COLO829 (cell line): ENCODE data around the gene FOXN4.

Experiments
- DNase-seq: peaks from one replicate; pipeline ENCODE4 v3.0.0; 2012; ENCODE audit warnings: low spot score

FOXN4 gene

GRCh38 chr12:109305547-109305946 lies 3.5 kb downstream of the FOXN4 start:
- DNase-seq: no peak

DNA sequence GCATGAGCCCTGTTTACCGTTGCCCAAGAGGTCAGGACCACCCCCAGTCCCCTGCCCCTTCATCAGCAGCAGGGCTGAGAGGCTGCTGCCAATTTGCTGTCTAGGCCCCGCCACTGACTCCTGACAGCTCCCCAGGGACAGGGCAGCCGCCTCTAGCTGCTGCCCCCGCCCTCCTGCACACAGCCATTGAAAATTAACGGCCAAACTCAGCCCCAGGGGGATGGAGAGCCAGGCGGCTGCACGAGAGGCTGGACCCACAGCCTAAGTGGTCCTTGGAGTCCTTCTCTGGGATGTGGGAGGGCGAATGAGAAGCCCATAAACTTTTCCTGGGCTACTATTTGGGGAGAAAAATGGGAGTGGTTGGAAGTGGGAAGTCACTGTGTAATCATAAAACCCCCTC lies 4.6 kb downstream of the FOXN4 start:
- no peak for DNase-seq

- DNase-seq: no peak
These were observed 6.3 kb downstream of the FOXN4 start for GRCh38 chr12:109302770-109303169.

GRCh38 chr12:109302358-109302757 lies 6.7 kb downstream of the FOXN4 start:
- no peak for DNase-seq

DNA sequence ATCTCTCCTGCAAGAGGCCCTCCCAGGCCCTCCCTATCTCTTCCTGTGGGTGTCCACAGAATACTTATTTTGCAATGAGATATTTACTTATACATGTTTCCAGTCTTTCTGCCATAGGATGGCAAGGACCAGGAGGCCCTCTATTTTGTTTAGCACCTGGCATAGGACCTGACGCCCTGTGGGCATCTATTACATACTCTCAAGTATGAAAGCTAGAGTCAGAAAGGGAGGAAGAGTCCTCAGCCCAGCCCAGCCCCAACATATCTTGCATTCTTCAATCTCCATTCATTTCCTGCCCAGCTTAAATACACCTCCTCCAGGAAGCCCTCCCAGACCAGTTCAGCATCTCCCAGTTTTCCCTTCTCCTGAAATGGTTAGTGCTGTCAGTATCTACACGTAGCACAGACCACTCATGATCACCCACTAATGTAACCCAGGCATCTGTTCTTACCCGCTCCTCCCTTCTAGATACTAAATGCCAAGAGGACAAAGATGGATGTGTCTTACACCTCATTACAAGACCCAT lies 7.4 kb downstream of the FOXN4 start:
- DNase-seq: no peak

- DNase-seq: no peak
These were observed 9.2 kb downstream of the FOXN4 start for GRCh38 chr12:109299849-109300248.

- no peak for DNase-seq
These were observed 12.7 kb downstream of the FOXN4 start for GRCh38 chr12:109296431-109296830.

GRCh38 chr12:109295764-109296425 lies 13.2 kb downstream of the FOXN4 start:
- DNase-seq: no peak

- no peak for DNase-seq
These were observed 14.7 kb downstream of the FOXN4 start for GRCh38 chr12:109294286-109294796.

- DNase-seq: no peak
These were observed 16.0 kb downstream of the FOXN4 start for GRCh38 chr12:109293106-109293505.

DNA sequence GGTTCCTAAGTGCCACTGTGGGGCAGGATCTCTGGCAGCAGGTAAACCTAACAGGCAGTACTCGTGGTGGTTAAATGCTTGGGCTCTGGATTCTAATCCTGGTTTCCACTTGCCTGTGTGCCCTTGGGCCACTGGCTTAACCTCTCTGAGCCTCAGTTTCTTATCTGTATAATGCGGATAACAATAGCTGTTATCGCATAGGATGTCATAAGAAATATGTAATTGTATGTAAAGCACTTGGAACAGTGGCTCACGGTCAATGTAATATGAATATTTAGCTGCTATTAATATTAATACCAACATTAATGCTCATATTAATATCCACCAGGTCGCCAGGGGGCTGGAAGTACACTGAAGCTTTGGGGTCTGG lies 16.8 kb downstream of the FOXN4 start:
- no peak for DNase-seq

DNA sequence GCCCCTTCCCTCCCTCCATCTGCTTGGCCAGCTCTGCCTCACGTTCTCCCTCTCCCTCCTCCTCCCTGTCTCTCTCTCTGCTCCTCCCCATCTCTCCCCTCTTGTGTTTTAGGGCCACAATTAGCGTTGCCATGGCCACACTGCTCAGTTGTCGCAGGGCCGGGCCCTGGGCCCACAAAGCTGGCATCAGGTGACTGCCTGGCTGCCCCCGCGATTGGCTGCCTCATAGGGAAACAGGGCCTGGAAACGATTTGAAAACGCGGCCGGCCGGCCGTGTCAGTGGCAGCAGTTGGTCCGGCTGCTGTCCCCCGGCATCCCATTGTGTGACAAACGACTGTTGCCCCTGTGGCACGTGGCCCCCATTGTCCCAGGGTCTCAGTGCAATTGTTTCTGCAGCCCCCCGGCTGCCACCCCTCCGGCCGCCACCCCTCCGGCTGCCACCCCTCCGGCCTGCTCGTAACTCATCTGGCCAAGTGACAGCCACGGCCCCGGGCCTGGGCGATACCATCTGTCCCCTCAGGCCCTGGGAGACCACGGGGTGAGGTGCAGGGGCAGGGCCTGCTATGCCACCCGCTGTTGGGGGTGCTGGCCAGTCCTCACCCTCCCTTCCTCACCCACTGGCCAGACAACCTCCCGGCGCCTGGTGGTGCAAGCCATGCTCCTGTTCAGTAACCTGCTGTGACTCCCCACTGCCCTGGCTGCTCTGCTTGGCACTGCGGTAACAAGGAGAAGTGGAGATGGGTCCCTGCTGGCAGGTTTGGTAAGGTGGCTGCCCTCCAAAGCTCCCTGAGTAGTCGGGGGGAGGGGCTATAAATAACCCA lies 17.4 kb downstream of the FOXN4 start:
- no peak for DNase-seq

- DNase-seq: no peak
These were observed 18.0 kb downstream of the FOXN4 start for GRCh38 chr12:109291117-109291516.

DNA sequence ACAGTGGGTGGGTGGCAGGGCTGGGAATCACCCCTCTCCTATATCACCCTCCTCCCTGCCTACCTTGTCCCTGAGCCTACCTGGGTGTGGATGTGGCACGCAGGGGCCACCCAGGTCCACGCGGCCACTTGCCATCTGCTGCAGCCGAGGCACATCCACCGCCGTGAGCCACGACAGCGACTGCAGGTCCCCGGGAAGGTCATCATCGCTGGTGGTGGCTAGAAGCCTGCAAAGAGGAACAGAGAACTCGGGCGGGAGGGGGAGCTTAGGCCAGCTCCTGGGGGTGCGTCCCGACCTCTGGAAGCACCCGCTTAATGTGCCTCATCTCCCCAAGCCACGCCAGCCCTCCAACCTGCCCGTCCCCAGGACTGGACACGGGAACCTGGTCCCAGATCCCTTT lies 19.0 kb downstream of the FOXN4 start:
- DNase-seq: no peak

- DNase-seq: no peak
These were observed 19.5 kb downstream of the FOXN4 start for GRCh38 chr12:109289551-109289950.

DNA sequence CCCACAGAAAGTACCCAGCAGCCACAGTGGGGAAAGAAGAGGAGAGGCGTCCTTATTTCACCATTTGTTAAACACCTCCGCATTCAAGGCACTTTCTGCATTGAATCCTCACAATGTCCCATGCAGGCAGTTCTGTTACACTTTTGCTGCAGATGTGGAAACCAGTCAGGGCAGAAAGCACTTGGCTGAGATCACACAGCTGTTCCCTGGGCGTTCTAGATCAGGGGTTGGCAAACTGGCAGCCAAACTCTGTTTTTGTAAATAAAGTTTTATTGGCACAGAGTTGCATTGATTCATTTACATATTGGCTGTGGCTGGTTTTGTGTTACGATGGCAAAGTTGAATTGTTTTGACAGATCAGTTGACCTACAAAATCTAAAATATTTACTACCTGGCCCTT lies 20.1 kb downstream of the FOXN4 start:
- no peak for DNase-seq

DNA sequence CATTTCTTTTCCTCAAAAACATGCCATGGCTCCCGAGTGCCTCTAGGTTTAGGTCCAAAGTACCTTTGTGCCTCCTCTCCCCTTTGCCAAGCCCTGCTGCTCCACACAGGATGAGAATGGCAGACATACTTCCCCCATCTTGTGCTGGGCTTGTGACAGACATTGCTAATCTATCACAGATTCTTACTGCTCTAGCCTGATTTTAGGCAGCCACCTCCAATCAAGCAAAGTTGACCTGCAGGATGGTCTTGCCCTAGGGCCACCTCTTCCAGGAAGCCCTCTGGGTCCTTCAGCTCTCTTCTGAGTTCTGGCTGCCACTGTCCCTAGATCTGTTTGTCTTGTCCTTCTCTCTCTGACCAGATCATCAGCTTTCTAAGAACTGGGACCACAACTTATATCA lies 20.5 kb downstream of the FOXN4 start:
- no peak for DNase-seq

- DNase-seq: no peak
These were observed 21.1 kb downstream of the FOXN4 start for GRCh38 chr12:109287811-109288469.

GRCh38 chr12:109287181-109287580 lies 21.9 kb downstream of the FOXN4 start:
- no peak for DNase-seq

GRCh38 chr12:109286652-109287051 lies 22.4 kb downstream of the FOXN4 start:
- DNase-seq: no peak

- DNase-seq: no peak
These were observed 22.8 kb downstream of the FOXN4 start for GRCh38 chr12:109286252-109286651.

GRCh38 chr12:109284392-109284791 lies 24.7 kb downstream of the FOXN4 start:
- no peak for DNase-seq

GRCh38 chr12:109281452-109281851 lies 27.6 kb downstream of the FOXN4 start:
- DNase-seq: no peak
